GM12878 (cell line): ENCODE measurements around the gene DRICH1.

Source experiments
- EGR1 ChIP-seq, 2 experiments: IDR thresholded peaks; 1 replicate in 1 of 2; 2 replicates in 1 of 2; pipeline ENCODE4 v1.6.1; 2011 to 2012; ENCODE audit warnings: low read depth in 2 of 2, low read length in 2 of 2, borderline replicate concordance in 1 of 2, mild to moderate bottlenecking in 1 of 2, moderate library complexity in 1 of 2
- EP300 ChIP-seq, 2 experiments: fragments of 150-350 bp in 1 of 2; IDR thresholded peaks; 2 replicates each; pipeline ENCODE4 v1.6.1; 2011 to 2012; ENCODE audit warnings: low read depth in 2 of 2, low read length in 2 of 2, borderline replicate concordance in 1 of 2, improper control_type of control experiment in 1 of 2, inconsistent platforms in 1 of 2; ENCODE audit not compliant: control insufficient read depth in 1 of 2
- ESRRA ChIP-seq: IDR thresholded peaks from 2 replicates; pipeline ENCODE4 v1.6.1; 2012; ENCODE audit warnings: mild to moderate bottlenecking, low read length, improper control_type of control experiment
- FOXK2 ChIP-seq: fragments of 450-650 bp; IDR thresholded peaks from 2 replicates; pipeline ENCODE4 v1.6.1; 2017; ENCODE audit warnings: mild to moderate bottlenecking, moderate library complexity
- TAF1 ChIP-seq: IDR thresholded peaks from 2 replicates; pipeline ENCODE4 v1.6.1; 2011; ENCODE audit warnings: mild to moderate bottlenecking, low read depth, low read length, borderline replicate concordance
- TF ChIP-seq, protein P1 (sequence below), 3 experiments: IDR thresholded peaks in 2 of 3; conservative IDR thresholded peaks in 1 of 3; 2 replicates each; pipeline ENCODE4 v1.5.1; 2011; ENCODE audit warnings: low read depth in 3 of 3, low read length in 3 of 3, mild to moderate bottlenecking in 3 of 3, control low read depth in 2 of 3, moderate library complexity in 2 of 3, inconsistent platforms in 1 of 3, mixed read lengths in 1 of 3; ENCODE audit not compliant: control insufficient read depth in 2 of 3, insufficient read depth in 1 of 3; ENCODE audit errors: extremely low read depth in 1 of 3
- TF ChIP-seq, protein P2 (sequence below): fragments of 450-650 bp; formaldehyde crosslinking; IDR thresholded peaks from 2 replicates; pipeline ENCODE4 v1.4.0; 2022; ENCODE audit warnings: mild to moderate bottlenecking, moderate library complexity

DNA sequence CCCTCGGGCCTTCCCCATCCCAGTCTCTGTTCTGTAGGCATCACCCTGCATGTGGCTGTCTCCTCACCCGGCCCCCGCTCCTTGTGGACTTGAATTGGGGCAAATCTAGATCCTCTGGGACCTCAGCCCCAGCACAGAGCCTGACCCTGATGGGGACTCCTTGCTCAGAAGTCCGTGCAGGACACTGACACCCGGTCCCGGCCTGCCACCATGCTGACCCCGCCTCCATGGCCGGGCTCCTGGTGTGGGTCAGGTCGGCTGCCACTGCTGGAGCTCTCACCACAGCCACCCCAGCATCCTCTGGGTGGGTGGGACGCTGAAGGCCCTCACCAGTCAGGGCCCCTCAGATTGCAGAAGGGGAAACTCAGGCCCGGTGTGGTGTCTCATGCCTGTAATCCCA is 53.8 kb downstream of the DRICH1 start:
- TF ChIP-seq, protein P1, sequence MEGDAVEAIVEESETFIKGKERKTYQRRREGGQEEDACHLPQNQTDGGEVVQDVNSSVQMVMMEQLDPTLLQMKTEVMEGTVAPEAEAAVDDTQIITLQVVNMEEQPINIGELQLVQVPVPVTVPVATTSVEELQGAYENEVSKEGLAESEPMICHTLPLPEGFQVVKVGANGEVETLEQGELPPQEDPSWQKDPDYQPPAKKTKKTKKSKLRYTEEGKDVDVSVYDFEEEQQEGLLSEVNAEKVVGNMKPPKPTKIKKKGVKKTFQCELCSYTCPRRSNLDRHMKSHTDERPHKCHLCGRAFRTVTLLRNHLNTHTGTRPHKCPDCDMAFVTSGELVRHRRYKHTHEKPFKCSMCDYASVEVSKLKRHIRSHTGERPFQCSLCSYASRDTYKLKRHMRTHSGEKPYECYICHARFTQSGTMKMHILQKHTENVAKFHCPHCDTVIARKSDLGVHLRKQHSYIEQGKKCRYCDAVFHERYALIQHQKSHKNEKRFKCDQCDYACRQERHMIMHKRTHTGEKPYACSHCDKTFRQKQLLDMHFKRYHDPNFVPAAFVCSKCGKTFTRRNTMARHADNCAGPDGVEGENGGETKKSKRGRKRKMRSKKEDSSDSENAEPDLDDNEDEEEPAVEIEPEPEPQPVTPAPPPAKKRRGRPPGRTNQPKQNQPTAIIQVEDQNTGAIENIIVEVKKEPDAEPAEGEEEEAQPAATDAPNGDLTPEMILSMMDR (IDR thresholded peaks at IDR 0.05 in 2 of 3, conservative IDR thresholded peaks at IDR 0.05 in 1 of 3; ENCODE audit: control insufficient read depth in 2 of 3, extremely low read depth in 1 of 3, insufficient read depth in 1 of 3, low read depth in 3 of 3, low read length in 3 of 3): no peak
- no peak for TF ChIP-seq EP300 (IDR thresholded peaks at IDR 0.05; ENCODE audit: borderline replicate concordance in 1 of 2, control insufficient read depth in 1 of 2, low read depth in 2 of 2, low read length in 2 of 2)
- TF ChIP-seq EGR1 (IDR thresholded peaks at IDR 0.05; ENCODE audit: borderline replicate concordance in 1 of 2, low read depth in 2 of 2, low read length in 2 of 2): no peak
- TF ChIP-seq ESRRA: no peak
- no peak for TF ChIP-seq TAF1
- TF ChIP-seq FOXK2: no peak
- TF ChIP-seq, protein P2, sequence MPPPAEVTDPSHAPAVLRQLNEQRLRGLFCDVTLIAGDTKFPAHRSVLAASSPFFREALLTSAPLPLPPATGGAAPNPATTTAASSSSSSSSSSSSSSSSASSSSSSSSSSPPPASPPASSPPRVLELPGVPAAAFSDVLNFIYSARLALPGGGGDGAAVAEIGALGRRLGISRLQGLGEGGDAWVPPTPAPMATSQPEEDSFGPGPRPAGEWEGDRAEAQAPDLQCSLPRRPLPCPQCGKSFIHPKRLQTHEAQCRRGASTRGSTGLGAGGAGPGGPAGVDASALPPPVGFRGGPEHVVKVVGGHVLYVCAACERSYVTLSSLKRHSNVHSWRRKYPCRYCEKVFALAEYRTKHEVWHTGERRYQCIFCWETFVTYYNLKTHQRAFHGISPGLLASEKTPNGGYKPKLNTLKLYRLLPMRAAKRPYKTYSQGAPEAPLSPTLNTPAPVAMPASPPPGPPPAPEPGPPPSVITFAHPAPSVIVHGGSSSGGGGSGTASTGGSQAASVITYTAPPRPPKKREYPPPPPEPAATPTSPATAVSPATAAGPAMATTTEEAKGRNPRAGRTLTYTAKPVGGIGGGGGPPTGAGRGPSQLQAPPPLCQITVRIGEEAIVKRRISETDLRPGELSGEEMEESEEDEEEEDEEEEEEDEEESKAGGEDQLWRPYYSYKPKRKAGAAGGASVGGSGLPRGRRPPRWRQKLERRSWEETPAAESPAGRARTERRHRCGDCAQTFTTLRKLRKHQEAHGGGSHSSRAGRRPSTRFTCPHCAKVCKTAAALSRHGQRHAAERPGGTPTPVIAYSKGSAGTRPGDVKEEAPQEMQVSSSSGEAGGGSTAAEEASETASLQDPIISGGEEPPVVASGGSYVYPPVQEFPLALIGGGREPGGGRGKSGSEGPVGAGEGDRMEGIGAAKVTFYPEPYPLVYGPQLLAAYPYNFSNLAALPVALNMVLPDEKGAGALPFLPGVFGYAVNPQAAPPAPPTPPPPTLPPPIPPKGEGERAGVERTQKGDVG: no peak
